Astrocyte (in vitro differentiated cells and primary cell): ENCODE results near the gene ADH4.

Experiments
- EZH2 ChIP-seq: IDR thresholded peaks from 2 replicates; pipeline ENCODE4 v1.6.1; 2012; ENCODE audit warnings: mild to moderate bottlenecking, low read length, inconsistent platforms; ENCODE audit not compliant: insufficient read depth
- TF ChIP-seq, protein P1 (sequence below): IDR thresholded peaks from 2 replicates; pipeline ENCODE4 v1.5.1; 2011; ENCODE audit warnings: low read depth, mild to moderate bottlenecking, inconsistent platforms, low read length, moderate library complexity; ENCODE audit not compliant: insufficient read depth

DNA sequence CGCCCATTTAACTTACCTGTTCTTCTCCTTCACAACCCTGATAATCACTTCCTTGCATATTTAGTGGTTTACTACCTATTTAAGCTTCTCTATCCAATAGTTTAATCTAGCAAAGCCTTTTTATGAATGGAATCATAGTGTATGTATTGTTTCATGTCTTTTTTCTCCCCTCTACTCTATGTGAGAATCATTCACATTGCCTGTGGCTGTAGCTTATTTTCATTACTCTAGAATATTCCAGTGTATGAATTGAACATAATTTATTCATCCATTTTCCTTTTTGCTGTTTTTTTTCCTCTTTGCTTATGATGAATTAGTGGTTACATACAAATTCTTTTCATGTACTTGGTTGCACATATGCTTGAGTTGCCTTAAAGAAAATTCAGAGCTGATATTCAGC, 490 bp upstream of the ADH4 start:
- TF ChIP-seq, protein P1, sequence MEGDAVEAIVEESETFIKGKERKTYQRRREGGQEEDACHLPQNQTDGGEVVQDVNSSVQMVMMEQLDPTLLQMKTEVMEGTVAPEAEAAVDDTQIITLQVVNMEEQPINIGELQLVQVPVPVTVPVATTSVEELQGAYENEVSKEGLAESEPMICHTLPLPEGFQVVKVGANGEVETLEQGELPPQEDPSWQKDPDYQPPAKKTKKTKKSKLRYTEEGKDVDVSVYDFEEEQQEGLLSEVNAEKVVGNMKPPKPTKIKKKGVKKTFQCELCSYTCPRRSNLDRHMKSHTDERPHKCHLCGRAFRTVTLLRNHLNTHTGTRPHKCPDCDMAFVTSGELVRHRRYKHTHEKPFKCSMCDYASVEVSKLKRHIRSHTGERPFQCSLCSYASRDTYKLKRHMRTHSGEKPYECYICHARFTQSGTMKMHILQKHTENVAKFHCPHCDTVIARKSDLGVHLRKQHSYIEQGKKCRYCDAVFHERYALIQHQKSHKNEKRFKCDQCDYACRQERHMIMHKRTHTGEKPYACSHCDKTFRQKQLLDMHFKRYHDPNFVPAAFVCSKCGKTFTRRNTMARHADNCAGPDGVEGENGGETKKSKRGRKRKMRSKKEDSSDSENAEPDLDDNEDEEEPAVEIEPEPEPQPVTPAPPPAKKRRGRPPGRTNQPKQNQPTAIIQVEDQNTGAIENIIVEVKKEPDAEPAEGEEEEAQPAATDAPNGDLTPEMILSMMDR: no peak
- TF ChIP-seq EZH2: no peak
